ENCODE measurements around the gene MPPED2.

The MPPED2 gene

DNA sequence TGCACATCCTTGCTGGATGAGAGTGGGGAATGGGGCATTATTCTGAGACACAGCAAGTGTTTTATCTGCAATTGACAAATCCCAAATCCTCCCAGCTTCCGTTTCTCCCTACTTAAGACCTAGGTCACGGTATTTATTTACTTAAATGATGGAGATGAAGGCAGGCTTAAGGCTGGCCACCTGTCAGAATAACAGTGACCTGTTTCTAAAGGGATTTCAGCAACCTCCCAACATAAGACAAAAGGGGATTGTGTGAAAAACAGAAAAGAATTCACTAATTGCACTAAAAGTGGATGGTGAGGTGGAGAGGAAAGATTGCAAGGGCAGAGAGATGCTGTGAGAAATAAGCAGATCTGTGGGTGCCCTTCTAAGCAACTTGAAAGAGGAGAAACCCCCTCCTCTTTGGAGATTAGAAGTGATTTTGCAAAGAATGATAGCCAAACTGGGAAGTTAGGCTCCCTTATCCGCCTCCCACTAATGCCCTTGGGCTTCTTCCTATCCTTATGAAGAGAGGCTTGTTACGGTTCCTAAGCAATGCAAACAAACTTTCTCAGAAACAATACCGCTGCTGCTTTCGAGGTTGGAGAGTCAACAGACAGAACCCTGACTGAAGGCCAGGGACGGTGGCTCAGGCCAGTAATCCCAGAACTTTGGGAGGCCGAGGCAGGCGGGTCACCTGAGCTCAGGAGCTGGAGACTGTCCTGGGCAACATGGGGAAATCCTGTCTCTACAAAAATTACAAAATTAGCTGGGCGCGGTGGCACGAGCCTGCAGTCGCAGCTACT lies 179.0 kb downstream of the MPPED2 start:
- DNase-seq: no peak

DNA sequence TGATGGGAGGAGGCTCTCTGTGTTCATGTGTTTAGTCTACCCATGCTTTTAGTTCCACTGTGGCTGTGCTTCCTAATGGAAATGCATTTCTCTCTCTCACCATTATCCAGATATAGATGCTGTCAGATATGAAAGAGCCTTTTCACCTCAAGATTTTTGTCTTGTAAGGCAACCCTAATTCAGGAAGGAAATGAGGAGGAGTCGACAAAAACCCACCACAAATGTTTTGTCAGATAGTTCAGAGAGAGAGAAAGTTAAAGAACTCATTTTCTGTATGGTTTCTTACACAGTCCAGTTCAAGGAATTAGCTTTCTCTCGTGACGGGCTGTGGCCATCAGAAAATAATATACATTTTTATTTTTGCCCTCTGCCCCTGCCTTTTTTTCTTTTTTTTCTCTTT lies 180.8 kb downstream of the MPPED2 start:
- DNase-seq: no peak

GRCh38 chr11:30404136-30404535 lies 182.0 kb downstream of the MPPED2 start:
- no peak for DNase-seq

DNA sequence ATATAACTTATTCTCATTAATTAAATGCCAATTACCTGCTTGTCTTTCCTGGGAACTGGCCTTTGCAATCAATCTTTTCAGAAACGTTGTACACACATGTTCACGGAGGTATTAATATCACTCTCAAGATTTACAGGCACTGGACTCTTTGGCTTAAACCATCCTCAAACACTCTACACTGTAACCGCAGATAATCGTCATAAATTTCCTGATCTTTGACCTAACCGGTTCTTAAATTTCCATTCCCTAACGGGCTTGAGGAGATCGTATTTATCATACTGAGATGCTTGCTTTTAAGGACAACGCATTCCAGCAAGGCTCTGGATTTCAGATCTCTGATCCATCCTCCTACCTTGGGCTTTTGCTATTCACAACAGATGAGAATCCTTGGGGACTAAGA lies 190.4 kb downstream of the MPPED2 start:
- DNase-seq: no peak

DNA sequence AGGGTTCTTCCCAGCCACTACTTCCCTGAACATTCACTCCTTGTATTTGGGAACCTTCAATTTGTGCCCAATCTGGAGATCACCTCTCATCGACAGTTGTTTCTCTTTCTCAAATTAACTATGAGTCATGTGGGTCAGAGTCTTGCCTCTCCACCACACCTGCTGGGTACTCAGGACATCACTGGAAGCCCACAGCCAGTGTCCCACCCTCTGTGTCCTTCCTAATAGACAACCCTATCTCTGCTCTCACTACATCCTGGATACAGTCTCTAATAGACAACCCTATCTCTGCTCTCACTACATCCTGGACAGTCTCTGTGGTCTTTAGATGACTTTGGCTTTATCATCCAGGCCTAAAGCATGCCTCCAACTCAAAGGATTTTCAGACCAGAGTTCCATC lies 193.1 kb downstream of the MPPED2 start:
- DNase-seq: no peak

GRCh38 chr11:30392221-30392784 lies 193.8 kb downstream of the MPPED2 start:
- DNase-seq: no peak

- no peak for DNase-seq
Observed at GRCh38 chr11:30388957-30389356, 197.2 kb downstream of the MPPED2 start.

- no peak for DNase-seq
Observed at GRCh38 chr11:30387891-30388861, 198.0 kb downstream of the MPPED2 start.

GRCh38 chr11:30381879-30382278 lies 204.3 kb downstream of the MPPED2 start:
- DNase-seq: no peak

DNA sequence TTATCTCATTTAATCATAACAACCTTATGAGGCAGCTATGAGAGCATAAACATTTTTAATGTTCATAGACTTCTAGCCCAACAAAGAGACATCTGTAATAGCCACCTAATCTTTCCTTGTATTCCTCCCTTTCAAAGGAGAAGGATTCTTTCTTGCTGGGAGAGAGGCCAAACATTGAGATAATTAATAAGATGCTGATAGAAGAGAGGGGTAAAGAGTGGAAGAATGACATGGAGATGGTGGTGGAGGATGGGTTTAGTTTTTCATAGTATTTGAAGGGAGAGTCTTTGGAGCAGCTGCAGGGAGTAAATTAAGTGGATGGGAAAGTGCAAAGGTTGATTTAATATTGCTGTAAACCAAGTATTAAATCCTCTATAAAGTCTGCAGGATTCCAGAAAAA lies 205.3 kb downstream of the MPPED2 start:
- no peak for DNase-seq

- no peak for DNase-seq
Observed at GRCh38 chr11:30377347-30377746, 208.8 kb downstream of the MPPED2 start.

DNA sequence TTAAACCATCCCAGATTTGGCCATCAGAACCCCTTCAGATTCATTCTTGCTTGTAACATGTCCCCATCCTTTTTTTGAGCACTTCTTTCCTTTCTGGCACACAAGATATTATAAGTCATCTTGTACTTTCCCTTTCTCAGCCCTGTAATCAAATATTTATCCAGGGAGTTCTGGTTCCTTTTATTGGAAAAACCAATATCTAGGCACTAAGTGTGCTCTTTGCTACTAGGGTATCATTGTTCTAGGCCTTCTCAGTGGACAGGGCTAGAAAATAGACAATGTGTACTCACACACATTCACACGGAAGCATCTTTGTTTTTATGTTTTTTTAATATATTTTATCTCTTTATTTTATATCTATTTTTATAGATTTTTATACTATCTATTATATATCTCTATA lies 216.0 kb downstream of the MPPED2 start:
- DNase-seq: no peak

GRCh38 chr11:30368394-30368793 lies 217.8 kb downstream of the MPPED2 start:
- DNase-seq: no peak

DNA sequence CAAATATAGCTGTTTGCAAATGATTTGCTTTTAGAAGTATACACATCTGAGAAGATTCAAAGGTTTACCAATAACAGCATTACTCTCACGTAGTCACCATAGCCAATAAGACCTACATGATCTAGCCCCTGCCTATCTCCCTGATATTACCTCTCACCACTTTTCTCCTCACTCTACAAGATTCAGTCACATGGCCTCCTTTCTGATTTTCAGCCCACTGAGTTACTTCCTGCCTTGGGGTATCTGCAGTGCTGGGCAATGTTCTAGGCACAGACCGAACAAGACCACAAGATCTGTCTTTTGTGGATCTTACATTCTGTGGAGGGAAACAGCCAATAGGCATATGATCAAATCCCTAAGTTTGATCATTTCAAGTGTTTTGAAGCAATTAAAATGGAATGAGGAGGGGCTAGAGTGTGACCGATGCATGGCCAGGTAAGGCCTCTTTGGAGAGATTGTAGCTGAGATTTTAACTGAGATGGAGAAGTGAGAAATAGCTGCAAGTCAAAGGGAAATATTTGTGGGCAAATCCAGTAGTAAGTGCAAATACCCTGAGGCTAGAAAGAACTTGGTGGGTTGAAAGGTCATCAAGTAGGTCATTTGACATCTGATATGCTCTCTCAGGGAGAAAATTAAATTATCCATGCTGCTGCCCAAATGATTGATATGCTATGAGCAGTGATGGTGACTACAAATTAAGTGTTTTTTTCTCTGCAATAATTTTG lies 220.2 kb downstream of the MPPED2 start:
- DNase-seq: no peak

DNA sequence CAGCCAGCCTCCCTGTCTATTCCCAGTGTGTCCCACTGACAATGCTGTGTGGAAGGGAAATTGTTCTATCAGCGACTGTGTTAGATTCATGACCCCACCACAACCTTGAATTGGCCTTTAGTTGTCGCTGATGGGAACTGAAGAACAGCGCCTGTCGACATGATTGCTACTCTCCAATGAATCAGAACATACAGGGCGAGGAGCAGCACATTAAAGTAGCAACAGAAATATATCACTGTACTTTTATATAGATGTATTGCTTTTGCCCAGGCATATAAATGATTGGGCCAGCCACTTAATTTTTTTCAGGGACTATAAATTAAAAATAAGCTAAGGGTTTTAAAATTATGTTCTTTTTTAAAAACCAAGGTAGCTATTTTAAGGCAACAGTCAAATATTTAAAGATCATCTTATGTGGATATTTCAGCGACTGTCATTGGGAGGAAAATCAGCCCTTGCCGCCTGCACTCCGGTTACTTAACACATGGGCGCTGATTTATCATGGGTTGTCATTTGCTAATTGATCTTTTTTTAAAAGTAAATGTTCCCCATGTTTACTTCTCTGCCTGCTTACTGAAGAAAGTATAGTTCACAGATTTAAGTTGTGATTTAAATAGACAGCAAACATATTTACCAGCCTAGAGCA lies 221.2 kb downstream of the MPPED2 start:
- DNase-seq: no peak

GRCh38 chr11:30364139-30364836 lies 221.9 kb downstream of the MPPED2 start:
- DNase-seq: no peak

DNA sequence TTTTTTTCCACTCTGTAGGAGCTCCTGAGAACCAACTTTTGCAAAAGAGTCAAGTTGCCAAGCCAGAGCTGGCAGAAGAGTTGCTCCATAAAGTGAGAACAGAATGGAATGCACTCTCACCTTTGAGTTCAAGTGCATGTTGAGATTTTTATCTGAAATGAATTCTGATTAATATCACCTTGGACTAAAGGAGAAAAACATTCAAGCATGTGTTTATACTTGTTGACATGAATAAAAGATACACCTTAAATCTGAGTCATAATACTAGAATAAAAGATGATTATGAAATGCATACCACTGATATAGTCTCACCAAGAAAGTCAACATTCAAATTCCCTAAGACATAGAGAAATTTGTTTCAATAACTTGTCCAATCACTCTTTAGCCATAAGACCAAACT lies 225.4 kb downstream of the MPPED2 start:
- DNase-seq: no peak

All from NCI-H1436 (cell line).